H1 (cell line): Measurements from ENCODE around the gene MCM9.

Experiments
- EGR1 ChIP-seq: IDR thresholded peaks from 2 replicates; pipeline ENCODE4 v1.6.1; 2011; ENCODE audit warnings: low read depth, low read length, borderline replicate concordance
- EZH2 ChIP-seq: fragments of 200-600 bp; sonication (generic); IDR thresholded peaks from 2 replicates; pipeline ENCODE4 v1.7.1; 2012; ENCODE audit warnings: low read depth, mild to moderate bottlenecking, moderate library complexity, low read length, inconsistent platforms; ENCODE audit not compliant: severe bottlenecking
- GABPA ChIP-seq: IDR thresholded peaks from 2 replicates; pipeline ENCODE4 v1.6.1; 2011; ENCODE audit warnings: mild to moderate bottlenecking, low read length, moderate library complexity, borderline replicate concordance; ENCODE audit not compliant: insufficient read depth
- KDM1A ChIP-seq: fragments of 200-600, 300-600 bp; sonication (generic); IDR thresholded peaks from 2 replicates; pipeline ENCODE4 v1.7.1; 2016; ENCODE audit warnings: mild to moderate bottlenecking, low read length, borderline replicate concordance
- POLR2A ChIP-seq, 2 experiments: IDR thresholded peaks; 1 replicate in 1 of 2; 2 replicates in 1 of 2; pipeline ENCODE4 v1.6.1; 2011; ENCODE audit warnings: low read depth in 2 of 2, low read length in 2 of 2, mild to moderate bottlenecking in 2 of 2; ENCODE audit errors: control extremely low read depth in 1 of 2
- RAD21 ChIP-seq, 2 experiments: IDR thresholded peaks in 1 of 2; conservative IDR thresholded peaks in 1 of 2; 2 replicates each; pipeline ENCODE4 v1.6.1; 2011; ENCODE audit warnings: low read depth in 2 of 2, low read length in 2 of 2, improper control_type of control experiment in 1 of 2, inconsistent platforms in 1 of 2, mild to moderate bottlenecking in 1 of 2, moderate library complexity in 1 of 2
- SRF ChIP-seq: IDR thresholded peaks from 2 replicates; pipeline ENCODE4 v1.6.1; 2011; ENCODE audit warnings: mild to moderate bottlenecking, low read depth, low read length, moderate library complexity
- SUZ12 ChIP-seq: fragments of 200-600 bp; sonication (generic); IDR thresholded peaks from 2 replicates; pipeline ENCODE4 v1.6.1; 2012; ENCODE audit warnings: mild to moderate bottlenecking, inconsistent platforms, low read length, moderate library complexity, mixed read lengths
- TAF1 ChIP-seq: IDR thresholded peaks from 2 replicates; pipeline ENCODE4 v1.6.1; 2011; ENCODE audit warnings: mild to moderate bottlenecking, low read depth, low read length
- TF ChIP-seq, protein P1 (sequence below), 3 experiments: IDR thresholded peaks; 1 replicate in 2 of 3; 2 replicates in 1 of 3; pipeline versions ENCODE4 v1.5.1 to v1.6.1; 2011; ENCODE audit warnings: low read length in 3 of 3, mild to moderate bottlenecking in 3 of 3, inconsistent platforms in 2 of 3, low read depth in 1 of 3, moderate library complexity in 1 of 3; ENCODE audit not compliant: insufficient read depth in 1 of 3; ENCODE audit errors: control extremely low read depth in 1 of 3
- TF ChIP-seq, protein P2 (sequence below): IDR thresholded peaks from 2 replicates; pipeline ENCODE4 v1.6.1; 2012; ENCODE audit warnings: inconsistent platforms

DNA sequence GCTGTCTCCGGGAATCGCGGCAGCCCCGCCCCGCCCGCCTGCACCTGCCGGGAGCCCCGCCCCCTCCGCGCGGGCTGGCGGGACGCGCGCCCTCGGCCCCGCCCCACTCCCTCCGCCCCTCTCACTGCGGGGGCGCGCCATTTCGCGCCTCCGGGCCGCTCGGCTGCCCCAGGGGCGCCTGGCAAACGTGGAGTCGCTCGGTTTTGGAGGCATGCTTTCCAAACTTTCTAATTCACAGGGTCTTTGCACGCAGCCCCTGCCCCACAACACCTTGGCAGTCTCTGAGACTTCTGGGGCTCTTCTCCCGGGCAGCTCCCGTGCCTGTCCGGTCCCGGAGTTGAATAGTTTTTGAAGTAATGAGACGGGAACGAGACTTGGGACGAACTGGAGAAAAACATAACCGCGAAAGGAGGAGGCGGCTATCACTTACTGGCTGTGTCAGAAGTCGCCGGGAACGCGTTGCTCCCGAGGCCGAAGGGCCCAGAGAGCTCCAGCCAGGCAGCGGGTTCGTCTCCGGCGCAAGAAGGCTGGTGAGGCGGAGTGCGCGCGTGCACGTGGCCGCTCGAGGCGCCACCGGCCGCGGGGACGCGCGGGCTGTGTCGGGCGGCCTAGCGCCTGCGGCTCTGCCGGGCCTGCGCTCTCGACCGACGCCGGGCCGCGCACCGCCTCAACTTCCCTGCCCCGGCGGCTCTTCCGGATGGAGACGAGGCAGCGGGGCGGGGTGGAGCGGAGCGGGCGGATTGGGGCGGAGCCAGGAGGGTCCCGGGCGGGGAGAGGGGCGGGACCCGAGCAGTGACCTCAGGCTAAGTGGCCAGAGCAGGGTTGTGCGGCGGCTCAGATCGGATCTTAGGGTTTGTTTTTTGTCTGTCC, at the start of gene MCM9:
- peak; percentile 43; the same call in 1 of the 2 replicates for TF ChIP-seq EGR1
- no peak for TF ChIP-seq SRF
- TF ChIP-seq, protein P1, sequence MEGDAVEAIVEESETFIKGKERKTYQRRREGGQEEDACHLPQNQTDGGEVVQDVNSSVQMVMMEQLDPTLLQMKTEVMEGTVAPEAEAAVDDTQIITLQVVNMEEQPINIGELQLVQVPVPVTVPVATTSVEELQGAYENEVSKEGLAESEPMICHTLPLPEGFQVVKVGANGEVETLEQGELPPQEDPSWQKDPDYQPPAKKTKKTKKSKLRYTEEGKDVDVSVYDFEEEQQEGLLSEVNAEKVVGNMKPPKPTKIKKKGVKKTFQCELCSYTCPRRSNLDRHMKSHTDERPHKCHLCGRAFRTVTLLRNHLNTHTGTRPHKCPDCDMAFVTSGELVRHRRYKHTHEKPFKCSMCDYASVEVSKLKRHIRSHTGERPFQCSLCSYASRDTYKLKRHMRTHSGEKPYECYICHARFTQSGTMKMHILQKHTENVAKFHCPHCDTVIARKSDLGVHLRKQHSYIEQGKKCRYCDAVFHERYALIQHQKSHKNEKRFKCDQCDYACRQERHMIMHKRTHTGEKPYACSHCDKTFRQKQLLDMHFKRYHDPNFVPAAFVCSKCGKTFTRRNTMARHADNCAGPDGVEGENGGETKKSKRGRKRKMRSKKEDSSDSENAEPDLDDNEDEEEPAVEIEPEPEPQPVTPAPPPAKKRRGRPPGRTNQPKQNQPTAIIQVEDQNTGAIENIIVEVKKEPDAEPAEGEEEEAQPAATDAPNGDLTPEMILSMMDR (IDR thresholded peaks at IDR 0.05; ENCODE audit: control extremely low read depth in 1 of 3, insufficient read depth in 1 of 3, low read depth in 1 of 3, low read length in 3 of 3), result no peak
- no peak for TF ChIP-seq SUZ12
- TF ChIP-seq EZH2, result no peak
- no peak for TF ChIP-seq KDM1A
- TF ChIP-seq POLR2A (IDR thresholded peaks at IDR 0.05; ENCODE audit: control extremely low read depth in 1 of 2, low read depth in 2 of 2, low read length in 2 of 2), result peak; percentile 42 to 75
- TF ChIP-seq RAD21 (IDR thresholded peaks at IDR 0.05 in 1 of 2, conservative IDR thresholded peaks at IDR 0.05 in 1 of 2; ENCODE audit: low read depth in 2 of 2, low read length in 2 of 2), result no peak
- TF ChIP-seq, protein P2, sequence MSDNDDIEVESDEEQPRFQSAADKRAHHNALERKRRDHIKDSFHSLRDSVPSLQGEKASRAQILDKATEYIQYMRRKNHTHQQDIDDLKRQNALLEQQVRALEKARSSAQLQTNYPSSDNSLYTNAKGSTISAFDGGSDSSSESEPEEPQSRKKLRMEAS, result peak; percentile 83
- TF ChIP-seq GABPA, result no peak
- TF ChIP-seq TAF1, result peak; percentile 77
